ENCODE data around the gene SLC5A11.
"Not testable (repeated sequence)": the region's sequence is repeated elsewhere in the genome, so short reads cannot be mapped to it uniquely, and the experiment has no call there.

Gene SLC5A11

DNA sequence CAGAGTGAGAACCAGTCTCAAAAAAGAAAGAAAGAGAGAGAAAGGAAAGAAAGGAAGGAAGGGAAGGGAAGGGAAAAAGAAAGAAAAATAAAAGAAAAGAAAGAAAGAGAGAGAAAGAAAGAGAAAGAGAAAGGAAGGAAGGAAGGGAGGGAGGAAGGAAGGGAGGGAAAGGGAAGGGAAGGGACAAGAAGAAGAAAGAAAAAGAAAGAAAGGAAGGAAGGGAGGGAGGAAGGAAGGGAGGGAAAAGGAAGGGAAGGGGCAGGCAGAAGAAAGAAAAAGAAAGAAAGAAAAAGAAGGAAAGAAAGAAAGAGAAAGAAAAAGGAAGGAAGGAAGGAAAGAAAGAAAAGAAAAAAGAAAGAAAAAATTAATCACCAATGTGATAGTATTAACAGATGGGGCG lies 15.7 kb downstream of the SLC5A11 start:
- no peak for ATAC-seq
- no peak for DNase-seq

GRCh38 chr16:24863582-24864437 lies 18.0 kb downstream of the SLC5A11 start:
- ATAC-seq: no peak
- no peak for DNase-seq

DNA sequence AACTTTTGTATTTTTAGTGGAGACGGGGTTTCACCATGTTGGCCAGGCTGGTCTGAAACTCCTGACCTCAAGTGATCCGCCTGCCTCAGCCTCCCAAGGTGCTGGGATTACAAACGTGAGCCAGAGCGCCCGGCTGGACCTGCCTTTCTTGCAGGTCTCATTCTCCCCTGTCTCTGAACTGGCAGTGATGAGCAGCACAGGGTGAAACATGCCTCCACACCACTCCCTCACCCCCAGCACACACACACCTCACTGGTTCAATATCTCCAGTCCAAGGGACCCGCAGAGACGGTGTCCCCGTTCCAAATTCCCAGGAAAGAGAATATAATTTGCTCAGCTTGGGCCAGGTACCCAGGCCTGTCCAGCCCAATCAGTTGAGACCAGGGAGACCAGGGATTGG lies 23.3 kb downstream of the SLC5A11 start:
- DNase-seq: no peak

GRCh38 chr16:24871891-24872290 lies 26.1 kb downstream of the SLC5A11 start:
- ATAC-seq: no peak
- DNase-seq: no peak

More for the DNA sequence above, 23.3 kb downstream of the SLC5A11 start:
- no peak for ATAC-seq

DNA sequence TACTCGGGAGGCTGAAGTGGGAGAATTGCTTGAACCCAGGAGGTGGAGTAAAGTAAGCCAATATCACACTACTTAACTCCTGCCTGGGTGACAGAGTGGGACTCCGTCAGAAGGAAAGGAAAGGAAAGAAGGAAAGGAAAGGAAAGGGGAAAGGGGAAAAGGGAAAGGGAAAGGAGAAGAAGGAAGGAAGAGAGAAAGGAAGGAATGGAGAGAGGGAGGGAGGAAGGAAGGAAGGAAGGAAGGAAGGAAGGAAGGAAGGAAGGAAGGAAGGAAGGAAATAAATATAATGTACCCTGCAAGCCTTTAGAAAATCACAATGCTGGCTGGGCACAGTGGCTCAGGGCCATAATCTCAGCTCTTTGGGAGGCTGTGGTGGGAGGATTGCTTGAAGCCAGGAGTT lies 27.3 kb downstream of the SLC5A11 start:
- ATAC-seq: no peak
- DNase-seq: no peak

GRCh38 chr16:24875466-24875865 lies 29.7 kb downstream of the SLC5A11 start:
- ATAC-seq (no peak), DNase-seq (no peak)

GRCh38 chr16:24876231-24876630 lies 30.5 kb downstream of the SLC5A11 start:
- DNase-seq (no peak), ATAC-seq (no peak)

DNA sequence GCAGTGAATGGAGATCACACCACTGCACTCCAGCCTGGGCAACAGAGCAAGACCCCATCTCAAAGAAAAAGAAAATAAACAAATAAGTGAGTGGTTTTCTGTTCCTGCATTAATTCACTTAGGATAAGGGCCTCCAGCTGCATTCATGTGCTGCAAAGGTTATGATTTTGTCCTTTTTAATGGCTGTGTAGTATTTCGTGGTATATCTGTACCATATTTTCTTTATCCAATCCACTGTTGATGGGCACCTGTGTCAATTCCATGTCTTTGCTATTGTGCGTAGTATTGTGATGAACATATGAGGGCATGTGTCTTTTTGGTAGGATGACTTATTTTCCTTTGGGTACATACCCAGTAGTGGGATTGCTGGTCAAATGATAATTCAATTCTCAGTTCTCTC lies 33.9 kb downstream of the SLC5A11 start:
- ATAC-seq: no peak
- DNase-seq: no peak

GRCh38 chr16:24883714-24884151 lies 38.0 kb downstream of the SLC5A11 start:
- DNase-seq: no peak
- no peak for ATAC-seq

- DNase-seq (no peak), ATAC-seq (no peak)
Measured at GRCh38 chr16:24887472-24887871, 41.7 kb downstream of the SLC5A11 start.

DNA sequence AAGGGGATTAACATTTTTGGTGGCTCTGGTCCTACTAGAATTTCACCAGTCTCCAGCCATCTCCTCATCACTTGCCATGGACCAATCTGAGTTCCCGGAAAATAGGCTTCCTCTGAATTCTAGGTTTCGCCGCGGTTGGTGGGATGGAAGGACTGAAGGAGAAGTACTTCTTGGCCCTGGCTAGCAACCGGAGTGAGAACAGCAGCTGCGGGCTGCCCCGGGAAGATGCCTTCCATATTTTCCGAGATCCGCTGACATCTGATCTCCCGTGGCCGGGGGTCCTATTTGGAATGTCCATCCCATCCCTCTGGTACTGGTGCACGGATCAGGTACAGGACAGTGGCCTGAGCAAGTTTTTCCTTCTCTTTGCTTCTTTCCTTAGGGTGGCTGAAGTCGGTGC lies 45.0 kb downstream of the SLC5A11 start:
- DNase-seq (no peak), ATAC-seq (no peak)

- ATAC-seq (no peak), DNase-seq (no peak)
Measured at GRCh38 chr16:24896439-24896838, 50.7 kb downstream of the SLC5A11 start.

DNA sequence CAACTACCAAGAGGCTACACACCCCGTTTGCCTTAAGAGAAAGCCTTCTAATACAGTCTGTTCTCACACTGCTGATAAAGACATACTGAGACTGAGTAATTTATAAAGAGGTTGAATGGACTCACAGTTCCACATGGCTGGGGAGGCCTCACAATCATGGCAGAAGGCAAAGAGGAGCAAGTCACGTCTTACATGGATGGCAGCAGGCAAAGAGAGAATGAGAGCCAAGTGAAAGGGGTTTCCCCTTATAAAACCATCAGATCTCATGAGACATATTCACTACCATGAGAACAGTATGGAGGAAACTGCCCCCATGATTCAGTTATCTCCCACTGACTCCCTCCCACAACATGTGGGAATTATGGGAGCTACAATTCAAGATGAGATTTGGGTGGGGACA lies 51.8 kb downstream of the SLC5A11 start:
- DNase-seq, ATAC-seq: not testable (repeated sequence)

DNA sequence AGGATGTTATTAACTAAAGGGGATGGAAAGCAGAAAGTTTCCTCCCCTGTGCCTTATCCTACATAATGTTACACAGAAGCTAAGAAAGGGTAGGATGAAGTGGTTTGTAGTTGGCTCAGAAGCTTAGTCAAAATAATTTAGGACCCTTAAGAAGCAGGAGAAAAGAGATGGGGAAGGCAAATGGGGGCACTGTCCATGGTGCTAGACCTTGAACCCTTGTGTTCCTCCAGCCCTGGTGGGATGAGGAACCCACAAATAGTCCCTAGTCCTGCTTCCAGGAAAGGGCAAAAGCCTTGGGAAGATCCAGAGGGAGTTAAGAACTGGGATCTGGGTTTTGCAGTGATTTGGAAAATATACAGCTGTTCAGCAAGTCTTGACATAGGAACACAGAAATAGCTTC lies 54.5 kb downstream of the SLC5A11 start:
- ATAC-seq (no peak), DNase-seq (no peak)

- DNase-seq (no peak), ATAC-seq (peak; percentile 23)
Measured at GRCh38 chr16:24906199-24906808, 60.5 kb downstream of the SLC5A11 start.

GRCh38 chr16:24906901-24907300 lies 61.1 kb downstream of the SLC5A11 start:
- ATAC-seq: no peak
- no peak for DNase-seq

DNA sequence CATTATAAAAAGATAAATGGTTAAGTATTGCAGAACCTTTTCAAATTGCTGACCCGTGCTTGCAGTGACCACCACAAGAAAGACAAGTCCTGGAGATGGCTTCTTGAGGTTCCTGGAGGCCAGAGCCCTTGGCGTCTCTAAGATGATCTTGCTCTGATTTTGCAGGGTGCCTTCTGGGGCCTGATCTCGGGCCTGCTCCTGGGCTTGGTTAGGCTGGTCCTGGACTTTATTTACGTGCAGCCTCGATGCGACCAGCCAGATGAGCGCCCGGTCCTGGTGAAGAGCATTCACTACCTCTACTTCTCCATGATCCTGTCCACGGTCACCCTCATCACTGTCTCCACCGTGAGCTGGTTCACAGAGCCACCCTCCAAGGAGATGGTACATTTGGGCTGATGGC lies 63.0 kb downstream of the SLC5A11 start:
- DNase-seq: no peak

GRCh38 chr16:24909856-24910255 lies 64.1 kb downstream of the SLC5A11 start:
- ATAC-seq (no peak), DNase-seq (no peak)

More for the DNA sequence above, 63.0 kb downstream of the SLC5A11 start:
- no peak for ATAC-seq

- no peak for ATAC-seq
- DNase-seq: no peak
Measured at GRCh38 chr16:24915019-24915418, 69.3 kb downstream of the SLC5A11 start.

DNA sequence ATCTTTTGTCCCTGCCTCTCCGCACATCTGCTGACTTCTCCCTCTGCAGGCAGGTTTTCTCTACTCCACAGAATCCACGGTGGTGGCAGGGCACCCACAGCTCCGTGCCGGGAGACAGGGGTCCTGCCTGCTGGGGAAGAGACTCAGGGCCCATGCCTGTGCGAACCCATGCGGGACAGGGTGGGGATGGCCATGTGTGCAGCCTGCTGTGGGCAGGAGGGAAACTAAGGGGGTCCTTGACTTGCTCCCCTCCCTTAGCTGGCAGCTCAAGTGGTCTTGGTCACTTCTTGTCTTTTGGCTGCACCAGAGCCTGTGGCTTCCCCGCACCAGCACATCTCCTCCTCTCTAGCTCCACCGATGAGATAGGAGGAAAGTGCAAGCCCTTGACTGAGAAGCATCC lies 69.8 kb downstream of the SLC5A11 start:
- ATAC-seq (no peak), DNase-seq (no peak)

DNA sequence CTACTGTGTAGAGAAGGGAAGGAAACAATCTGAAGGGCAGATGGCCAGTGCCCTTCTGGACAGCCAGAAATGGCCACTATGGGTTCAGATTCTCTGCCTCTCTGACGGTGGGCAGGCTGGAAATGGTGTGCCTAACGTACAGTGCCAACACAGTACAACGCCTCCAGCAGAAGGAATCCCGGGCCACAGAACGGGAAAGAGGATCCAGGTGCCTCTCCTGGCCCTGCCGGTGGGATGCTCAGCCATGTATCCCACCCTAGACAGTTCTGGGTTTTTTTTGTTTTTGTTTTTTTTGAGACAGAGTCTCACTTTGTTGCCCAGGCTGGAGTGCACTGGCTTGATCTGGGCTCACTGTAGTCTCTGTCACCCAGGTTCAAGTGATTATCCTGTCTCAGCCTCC lies 71.5 kb downstream of the SLC5A11 start:
- no peak for ATAC-seq
- DNase-seq: no peak

GRCh38 chr16:24917891-24918290 lies 72.1 kb downstream of the SLC5A11 start:
- no peak for ATAC-seq

GRCh38 chr16:24918641-24919040 lies 72.9 kb downstream of the SLC5A11 start:
- DNase-seq: no peak
- ATAC-seq: no peak

More at GRCh38 chr16:24917891-24918290, 72.1 kb downstream of the SLC5A11 start:
- no peak for DNase-seq

DNA sequence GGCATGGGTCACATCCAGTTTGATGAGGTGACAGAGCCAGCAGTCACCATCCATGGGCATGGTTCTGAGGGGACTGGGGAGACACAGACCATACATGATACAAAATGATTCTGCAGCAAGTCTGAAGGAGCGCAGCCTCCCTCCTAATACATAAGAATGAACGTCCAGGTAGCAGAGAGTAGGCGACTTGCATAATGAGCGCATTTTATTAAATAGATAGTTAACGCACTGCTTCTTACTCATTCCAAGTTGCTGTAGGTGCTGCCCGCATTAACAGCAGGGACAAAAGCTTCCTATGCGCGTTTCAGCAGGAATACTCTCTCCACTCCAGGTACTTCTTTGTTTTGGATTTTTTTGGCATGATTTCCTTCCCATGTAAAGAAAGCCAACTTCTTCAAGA lies 73.8 kb downstream of the SLC5A11 start:
- ATAC-seq (no peak), DNase-seq (no peak)

Data from stimulated activated naive CD8-positive, alpha-beta T cell treated with anti-CD3 and anti-CD28 coated beads, Interleukin-15, Interleukin-2, amounts not matched to agents 100 U/mL and 50 U/mL, for 24 hours (primary cell).